ENCODE results near the gene C22orf39. TPM values are rescaled to one million over a fixed set of nuclear protein-coding genes. Genes with fewer than 3 reads are reported as not detected.

C22orf39 gene
- total RNA-seq, 2 experiments from 2014 or later, result 33.3 to 34.0 TPM

DNA sequence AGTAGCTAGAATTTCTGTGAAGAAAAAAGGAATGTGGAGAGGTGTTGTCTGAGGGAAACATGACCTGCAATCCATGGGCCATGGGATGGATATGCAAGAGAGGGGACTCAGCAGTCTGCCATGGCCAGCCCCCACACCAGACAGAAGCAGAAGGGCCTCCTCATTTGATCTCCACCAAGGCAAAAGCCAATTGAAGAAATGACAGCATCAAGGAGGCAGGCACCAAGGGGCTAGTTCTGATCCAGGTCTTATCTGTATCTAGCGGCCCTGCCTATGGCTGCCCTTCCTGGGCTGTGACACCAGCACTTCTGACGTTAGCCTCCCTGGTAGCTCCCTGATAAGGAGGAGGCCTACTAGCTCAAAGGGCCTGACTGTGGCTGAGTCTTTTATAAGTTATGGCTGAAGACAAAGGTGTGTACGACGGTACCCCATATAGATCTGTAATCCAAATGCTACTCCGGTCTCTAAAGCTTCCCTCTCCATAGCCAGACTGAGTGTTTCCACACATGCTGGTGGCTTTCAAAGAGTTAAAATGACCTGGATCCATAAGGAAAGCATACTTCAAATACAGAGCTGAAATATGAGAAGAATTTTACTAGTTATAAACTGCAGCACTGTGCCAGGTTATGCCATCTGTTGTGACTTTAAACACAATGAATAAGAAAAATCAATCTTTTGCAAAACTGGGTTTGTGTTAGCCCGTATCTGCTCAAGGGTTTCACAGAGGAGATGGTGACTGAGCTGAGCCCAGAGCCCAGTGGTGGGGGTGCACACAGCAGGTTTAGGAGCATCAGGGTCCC lies 50.4 kb downstream of the C22orf39 start:
- DNase-seq, result no peak
- H3K27me3 Mint-ChIP-seq, result no peaks in the 10 kb centered on the region
- ChIA-PET POLR2A (no interaction called here), CTCF (interaction anchor here (0.6 to 1.4 kb wide), 4 partner anchors 9 to 218 kb away, joined by 3 to 4 read pairs (median 3); partner anchors contain the start of gene SLC25A1)
- H3K36me3 Mint-ChIP-seq (ENCODE audit: low read depth), result peaks cover 46% of the 10 kb centered on the region
- no peak overlapping the region for H3K27ac Mint-ChIP-seq
- H3K4me1 Mint-ChIP-seq, result peaks cover 6% of the 10 kb centered on the region
- H3K4me3 Mint-ChIP-seq, result no peak overlapping the region
- H3K9me3 Mint-ChIP-seq, result no peaks in the 10 kb centered on the region

DNA sequence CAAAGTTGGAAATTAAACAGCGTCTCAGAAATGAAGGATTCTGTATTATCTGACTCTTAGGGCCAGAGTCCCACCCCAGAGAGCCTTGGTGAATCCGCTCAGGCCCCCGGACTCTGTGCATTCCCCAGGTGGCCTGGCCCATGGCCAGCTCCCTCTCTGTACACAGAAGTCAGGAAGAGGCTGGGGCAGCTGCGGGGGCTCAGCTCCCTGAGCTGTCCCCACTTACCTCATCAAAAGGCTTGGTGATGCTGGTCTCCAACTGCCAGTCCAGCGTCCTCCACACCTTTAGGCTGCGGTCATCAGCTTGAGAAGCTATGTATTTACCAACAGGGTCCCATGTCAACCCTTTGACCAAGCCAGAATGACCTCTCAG lies 51.0 kb downstream of the C22orf39 start:
- ChIA-PET CTCF (interaction anchor here (0.6 to 1.4 kb wide), 4 partner anchors 10 to 218 kb away, joined by 3 to 4 read pairs (median 3); partner anchors contain the start of gene SLC25A1), POLR2A (no interaction called here)
- Mint-ChIP-seq H3K4me3 (no peak overlapping the region), H3K36me3 (ENCODE audit: low read depth) (peaks cover 45% of the 10 kb centered on the region), H3K27me3 (no peaks in the 10 kb centered on the region), H3K9me3 (no peaks in the 10 kb centered on the region), H3K27ac (no peak overlapping the region), H3K4me1 (peaks cover 6% of the 10 kb centered on the region)
- no peak for DNase-seq

DNA sequence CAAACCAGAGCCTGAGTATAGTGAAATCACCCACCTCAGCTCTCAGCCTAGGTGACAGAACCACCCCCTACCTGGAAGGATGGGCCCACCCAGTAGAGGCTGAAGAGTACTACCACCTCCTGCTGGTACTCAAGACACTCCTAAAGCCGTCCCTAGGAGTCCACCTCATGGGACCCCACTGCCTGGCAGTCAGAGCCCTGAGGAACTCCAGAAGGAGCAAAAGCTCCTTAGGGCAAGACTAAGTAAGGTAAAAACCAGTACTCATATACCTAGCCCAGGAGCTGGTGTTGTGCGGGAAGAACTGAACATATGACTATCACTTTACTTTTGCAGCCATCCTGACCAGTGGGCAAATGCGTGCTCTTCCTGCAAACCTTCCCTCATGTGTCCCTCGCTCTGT lies 52.2 kb downstream of the C22orf39 start:
- ChIA-PET CTCF (interaction anchor here (0.6 to 1.2 kb wide), 2 partner anchors 11 to 41 kb away, joined by 3 read pairs; no protein-coding TSS in a partner anchor), POLR2A (no interaction called here)
- Mint-ChIP-seq H3K4me3 (no peak overlapping the region), H3K4me1 (peaks cover 6% of the 10 kb centered on the region), H3K9me3 (no peaks in the 10 kb centered on the region), H3K27ac (peak overlapping the region; percentile 14), H3K36me3 (ENCODE audit: low read depth) (peaks cover 40% of the 10 kb centered on the region), H3K27me3 (no peaks in the 10 kb centered on the region)
- DNase-seq, result no peak

DNA sequence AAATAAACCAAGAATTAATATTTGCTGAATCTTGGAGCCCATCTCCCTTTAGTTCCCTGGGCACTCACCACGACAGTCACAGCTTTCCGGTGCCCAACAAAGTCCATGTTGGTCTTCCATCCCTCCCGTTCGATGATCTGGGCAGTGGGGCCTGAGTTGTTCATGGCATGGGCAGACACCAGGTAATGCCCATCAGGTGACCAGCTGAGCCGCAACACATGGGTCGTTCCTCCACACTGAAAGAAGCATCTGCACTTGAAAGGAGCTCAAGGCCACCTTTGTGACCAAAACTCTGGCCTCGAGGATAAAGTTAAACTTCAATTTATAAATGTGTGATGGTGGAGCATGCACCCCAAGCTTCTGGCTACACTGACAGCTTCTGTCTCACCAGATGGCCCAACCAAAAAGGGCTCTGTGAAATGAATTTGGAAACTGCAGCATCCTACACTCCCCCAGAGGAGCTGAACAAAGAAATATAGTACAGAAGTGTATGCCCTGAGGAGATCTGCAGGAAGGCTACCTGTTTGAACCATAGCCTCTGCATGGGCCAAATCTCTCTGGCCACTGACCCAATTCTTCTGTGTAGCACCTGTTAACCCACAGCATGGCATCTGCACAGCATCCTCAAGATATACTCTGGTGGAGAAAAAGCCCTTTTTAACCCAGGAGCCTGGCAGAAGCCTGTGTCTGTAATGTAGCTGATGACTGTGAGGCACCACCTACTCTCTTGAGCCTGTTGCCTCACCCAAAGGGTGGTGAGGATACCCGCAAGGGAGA lies 53.0 kb downstream of the C22orf39 start:
- ChIA-PET POLR2A (no interaction called here), CTCF (interaction anchor here (0.9 to 1.2 kb wide), 3 partner anchors 20 to 41 kb away, joined by 3 to 5 read pairs (median 3); no protein-coding TSS in a partner anchor)
- peaks cover 46% of the 10 kb centered on the region for H3K36me3 Mint-ChIP-seq (ENCODE audit: low read depth)

DNA sequence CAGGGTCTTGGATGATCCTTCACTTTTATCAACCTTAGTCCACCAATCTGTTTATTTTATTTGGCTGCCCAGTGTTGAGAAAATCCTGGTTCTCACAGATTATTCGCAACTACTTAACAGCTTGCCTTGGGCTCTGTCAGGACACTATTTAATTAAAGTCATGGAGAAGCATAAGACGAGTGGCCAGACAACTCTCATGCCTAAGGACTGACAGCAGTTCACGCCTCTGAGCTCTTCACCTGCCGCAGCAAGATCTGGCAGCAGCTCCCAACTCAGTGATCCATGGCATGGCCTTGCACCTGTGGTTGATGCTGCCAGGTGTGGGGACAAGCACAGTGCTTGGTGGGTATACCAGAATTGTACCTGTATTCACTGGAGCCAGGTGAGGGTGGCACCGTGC lies 53.8 kb downstream of the C22orf39 start:
- CTCF ChIA-PET, result interaction anchor here (0.9 to 1.0 kb wide), 2 partner anchors 19 to 26 kb away, joined by 3 to 5 read pairs; no protein-coding TSS in a partner anchor
- no peak overlapping the region for H3K4me3 Mint-ChIP-seq

More for the DNA sequence above, 53.0 kb downstream of the C22orf39 start:
- Mint-ChIP-seq H3K4me3 (no peak overlapping the region), H3K4me1 (peaks cover 6% of the 10 kb centered on the region), H3K27ac (no peak overlapping the region), H3K9me3 (no peaks in the 10 kb centered on the region), H3K27me3 (no peaks in the 10 kb centered on the region)
- DNase-seq, result no peak

More for the DNA sequence above, 53.8 kb downstream of the C22orf39 start:
- DNase-seq, result no peak
- Mint-ChIP-seq H3K9me3 (no peaks in the 10 kb centered on the region), H3K27me3 (no peaks in the 10 kb centered on the region), H3K4me1 (peaks cover 6% of the 10 kb centered on the region), H3K27ac (no peak overlapping the region), H3K36me3 (ENCODE audit: low read depth) (peaks cover 45% of the 10 kb centered on the region)
- POLR2A ChIA-PET, result no interaction called here

Other genes starting within 250 kb of the C22orf39 start
- gene CLTCL1, start 156.0 kb downstream of the C22orf39 start, total RNA-seq, result under 1 TPM; 0.62 to 0.69 TPM
- gene HIRA, start 16.0 kb downstream of the C22orf39 start, total RNA-seq, result 10 to 100 TPM; 45.0 to 51.2 TPM
- 10 to 100 TPM; 19.7 to 19.9 TPM for gene MRPL40, start 15.2 kb downstream of the C22orf39 start, total RNA-seq
- 100 to 1,000 TPM in 1 of 2 experiments, 10 to 100 TPM in 1; 93.1 to 114 TPM for gene UFD1, start 31.5 kb upstream of the C22orf39 start, total RNA-seq
- 10 to 100 TPM; 59.5 to 65.7 TPM for gene CDC45, start 32.2 kb upstream of the C22orf39 start, total RNA-seq
- under 1 TPM; 0.25 to 0.40 TPM for gene CLDN5, start 76.7 kb upstream of the C22orf39 start, total RNA-seq